ENCODE measurements around the gene FBXW2. TPM values are rescaled to one million over a fixed set of nuclear protein-coding genes. Genes with fewer than 3 reads are reported as not detected.
A peak's percentile ranks its signal among the peaks of the same experiment; 100 is the strongest.

FBXW2 gene
- total RNA-seq, 1 donor from 2014 or later, result 48.2 TPM

- peak; percentile 98 for DNase-seq
Measured at GRCh38 chr9:120714088-120714845, 78.9 kb downstream of the FBXW2 start, which contains the start of gene MEGF9. Gene MEGF9 (minus strand): TSS chr9:120714470. CDS start chr9:120714358, 112 bp downstream.

- no peak for DNase-seq
Measured at GRCh38 chr9:120713257-120714087, 79.7 kb downstream of the FBXW2 start.

- no peak for DNase-seq
Measured at GRCh38 chr9:120712539-120713031, 80.6 kb downstream of the FBXW2 start.

GRCh38 chr9:120711841-120712538 is 81.2 kb downstream of the FBXW2 start:
- no peak for DNase-seq

- no peak for DNase-seq
Measured at GRCh38 chr9:120711354-120711753, 81.9 kb downstream of the FBXW2 start.

- DNase-seq, result no peak
Measured at GRCh38 chr9:120710110-120710981, 82.9 kb downstream of the FBXW2 start.

GRCh38 chr9:120708526-120709224 is 84.5 kb downstream of the FBXW2 start:
- DNase-seq, result no peak

- no peak for DNase-seq
Measured at GRCh38 chr9:120707170-120707569, 86.0 kb downstream of the FBXW2 start.

Other genes with a start within 250 kb of the FBXW2 start
- 26.8 TPM for gene CDK5RAP2, start 213.2 kb downstream of the FBXW2 start, total RNA-seq
- gene MEGF9, start 78.9 kb downstream of the FBXW2 start, total RNA-seq, result 58.8 TPM
- gene PSMD5, start 49.5 kb upstream of the FBXW2 start, total RNA-seq, result 30.4 TPM
- 4.1 TPM for gene PHF19, start 83.8 kb upstream of the FBXW2 start, total RNA-seq
- 2.5 TPM for gene TRAF1, start 133.4 kb upstream of the FBXW2 start, total RNA-seq